HCT116 (cell line): ENCODE results near the gene DHRS7C. TPM values are rescaled to one million over a fixed set of nuclear protein-coding genes. Genes with fewer than 3 reads are reported as not detected.

Experiments
- ATAC-seq: fragments of 200-7000 bp; cut with Tn5 transposase; 2 replicates; pipeline ENCODE4 v1.9.1; 2020; ENCODE audit warnings: mild to moderate bottlenecking, moderate library complexity
- BruUV-seq: library from RNA; stranded (reverse); fragments of 400-500 nt; replicated peaks from 2 replicates; lab custom pipeline; 2021; lab: Mats Ljungman, UMichigan
- CTCF ChIA-PET: fragments of 300-600 bp; sonication (Branson Sonifier 250); formaldehyde crosslinking; loops from one replicate; lab custom pipeline; 2021; ENCODE audit warnings: antibody characterized with exemption; lab: Charles Lee
- POLR2A ChIA-PET: fragments of 300-600, 350-600 bp; sonication (Branson Sonifier 250); formaldehyde crosslinking; loops from one replicate; lab custom pipeline; 2021; ENCODE audit warnings: antibody characterized with exemption; lab: Charles Lee
- RAD21 ChIA-PET, 2 experiments: fragments of 300-600 bp; sonication (Branson Sonifier 250); formaldehyde crosslinking; loops; one replicate each; lab custom pipeline; 2023; ENCODE audit warnings: low total read pairs in 2 of 2; ENCODE audit not compliant: uncharacterized antibody in 2 of 2, unreplicated experiment in 2 of 2, low non-redundant PET in 1 of 2; lab: Charles Lee
- DNase-seq: peaks from one replicate; pipeline ENCODE4 v3.0.0-alpha.2; 2010; ENCODE audit warnings: low read depth, low spot score
- H2AFZ ChIP-seq: fragments of 200-600 bp; shearing (Covaris generic), sonication (generic); 2 replicates; pipeline ENCODE4 v1.6.1; 2017; ENCODE audit warnings: low read depth, mixed run types, mixed read lengths, antibody characterized with exemption, low read length; ENCODE audit not compliant: poor library complexity, severe bottlenecking
- H3K27ac ChIP-seq: 2 replicates; pipeline ENCODE4 v1.5.1; 2012; ENCODE audit warnings: low read depth, low read length
- H3K27me3 ChIP-seq: fragments of 200-600 bp; sonication (generic); 2 replicates; pipeline ENCODE4 v1.6.1; 2016; ENCODE audit warnings: mixed run types, low read length, mixed read lengths; ENCODE audit not compliant: insufficient read depth
- H3K36me3 ChIP-seq, 2 experiments: fragments of 200-500 bp in 1 of 2; fragments of 200-600 bp in 1 of 2; sonication (Bioruptor generic) in 1 of 2; sonication (generic) in 1 of 2; 2 replicates each; pipeline versions ENCODE4 v1.5.1 to v1.6.1; 2014 to 2016; ENCODE audit warnings: low read length in 2 of 2, inconsistent platforms in 1 of 2, mixed read lengths in 1 of 2, mixed run types in 1 of 2; ENCODE audit not compliant: insufficient read depth in 2 of 2, control insufficient read depth in 1 of 2
- H3K4me1 ChIP-seq, 2 experiments: fragments of 200-600 bp in 1 of 2; sonication (generic) in 1 of 2; 2 replicates each; pipeline versions ENCODE4 v1.5.1 to v1.6.1; 2012 to 2017; ENCODE audit warnings: low read length in 2 of 2, inconsistent platforms in 1 of 2, mild to moderate bottlenecking in 1 of 2, mixed read lengths in 1 of 2, mixed run types in 1 of 2, moderate library complexity in 1 of 2; ENCODE audit not compliant: insufficient read depth in 2 of 2, control insufficient read depth in 1 of 2
- H3K4me2 ChIP-seq: fragments of 200-600 bp; sonication (generic); 2 replicates; pipeline ENCODE4 v1.6.1; 2017; ENCODE audit warnings: mixed run types, low read length, mixed read lengths
- H3K4me3 ChIP-seq, 2 experiments: fragments of 200-600 bp in 1 of 2; sonication (generic) in 1 of 2; replicated peaks in 1 of 2; 2 replicates each; pipeline ENCODE4 v1.5.1; 2011 to 2016; ENCODE audit warnings: low read length in 2 of 2, control low read depth in 1 of 2, low read depth in 1 of 2, mild to moderate bottlenecking in 1 of 2, mixed read lengths in 1 of 2, mixed run types in 1 of 2
- H3K79me2 ChIP-seq: fragments of 200-600 bp; sonication (generic); 2 replicates; pipeline ENCODE4 v1.6.1; 2017; ENCODE audit warnings: mild to moderate bottlenecking, mixed run types, low read length, moderate library complexity, mixed read lengths; ENCODE audit not compliant: insufficient read depth
- H3K9ac ChIP-seq: fragments of 200-600 bp; sonication (generic); 2 replicates; pipeline ENCODE4 v1.6.1; 2016; ENCODE audit warnings: low read length, mixed read lengths
- H3K9me2 ChIP-seq: fragments of 200-600 bp; sonication (generic), shearing (Covaris generic); 2 replicates; pipeline ENCODE4 v1.6.1; 2017; ENCODE audit warnings: mixed run types, mild to moderate bottlenecking, moderate library complexity; ENCODE audit not compliant: insufficient read depth
- H3K9me3 ChIP-seq, 2 experiments: fragments of 200-500 bp in 1 of 2; fragments of 200-600 bp in 1 of 2; sonication (Bioruptor generic) in 1 of 2; sonication (generic) in 1 of 2; 2 replicates each; pipeline ENCODE4 v1.6.1; 2014 to 2017; ENCODE audit warnings: low read length in 2 of 2, mixed read lengths in 2 of 2, inconsistent platforms in 1 of 2, low read depth in 1 of 2, mild to moderate bottlenecking in 1 of 2, mixed run types in 1 of 2, moderate library complexity in 1 of 2; ENCODE audit not compliant: control insufficient read depth in 1 of 2, insufficient read depth in 1 of 2
- H4K20me1 ChIP-seq: fragments of 200-600 bp; sonication (generic), shearing (Covaris generic); 2 replicates; pipeline ENCODE4 v1.6.1; 2017; ENCODE audit warnings: mixed run types, mild to moderate bottlenecking, moderate library complexity; ENCODE audit not compliant: insufficient read depth
- EZH2phosphoT487 ChIP-seq: fragments of 200-600 bp; IDR thresholded peaks from 2 replicates; pipeline ENCODE4 v1.6.1; 2018; ENCODE audit warnings: antibody characterized with exemption, borderline replicate concordance
- JUND ChIP-seq: IDR thresholded peaks from 2 replicates; pipeline ENCODE4 v1.6.1; 2012
- MAX ChIP-seq: IDR thresholded peaks from 2 replicates; pipeline ENCODE4 v1.6.1; 2012
- POLR2AphosphoS5 ChIP-seq: IDR thresholded peaks from 2 replicates; pipeline ENCODE4 v1.6.1; 2011; ENCODE audit warnings: mild to moderate bottlenecking, low read depth, low read length, moderate library complexity
- RAD21 ChIP-seq: IDR thresholded peaks from 2 replicates; pipeline ENCODE4 v1.6.1; 2012; ENCODE audit warnings: low read depth, mild to moderate bottlenecking
- SIN3A ChIP-seq: IDR thresholded peaks from 2 replicates; pipeline ENCODE4 v1.6.1; 2012; ENCODE audit warnings: low read depth
- TCF7L2 ChIP-seq: IDR thresholded peaks from 2 replicates; pipeline ENCODE4 v1.7.0; 2011; ENCODE audit warnings: borderline replicate concordance, inconsistent platforms; ENCODE audit not compliant: insufficient read depth, insufficient read length; ENCODE audit errors: extremely low read depth
- YY1 ChIP-seq: IDR thresholded peaks from 2 replicates; pipeline ENCODE4 v1.6.1; 2011; ENCODE audit warnings: low read length, low read depth, moderate library complexity, mild to moderate bottlenecking; ENCODE audit not compliant: insufficient replicate concordance; ENCODE audit errors: extremely low read depth
- intact Hi-C: fragments of 100-400 bp; cut with micrococcal nuclease; formaldehyde crosslinking; loops from 2 replicates; pipeline ENCODE4 v1.10.0; 2022
- total RNA-seq: library from RNA; stranded (reverse); gene quantifications from one replicate; pipeline ENCODE4 v1.2.1, GENCODE V29; 2021; ENCODE audit not compliant: unreplicated experiment
- TF ChIP-seq, protein P1 (sequence below): IDR thresholded peaks from 2 replicates; pipeline ENCODE4 v1.6.1; 2011; ENCODE audit warnings: mild to moderate bottlenecking, low read length, moderate library complexity; ENCODE audit not compliant: insufficient replicate concordance; ENCODE audit errors: extremely low read depth
- TF ChIP-seq, protein P2 (sequence below): IDR thresholded peaks from 2 replicates; pipeline ENCODE4 v1.6.1; 2012

DHRS7C gene
- total RNA-seq, 1 experiment from 2014 or later = not detected

- TF ChIP-seq YY1 (no peak), EZH2phosphoT487 (no peak), TCF7L2 (no peak), POLR2AphosphoS5 (no peak), SIN3A (no peak), MAX (no peak), JUND (no peak), RAD21 (no peak)
- TF ChIP-seq, protein P1, sequence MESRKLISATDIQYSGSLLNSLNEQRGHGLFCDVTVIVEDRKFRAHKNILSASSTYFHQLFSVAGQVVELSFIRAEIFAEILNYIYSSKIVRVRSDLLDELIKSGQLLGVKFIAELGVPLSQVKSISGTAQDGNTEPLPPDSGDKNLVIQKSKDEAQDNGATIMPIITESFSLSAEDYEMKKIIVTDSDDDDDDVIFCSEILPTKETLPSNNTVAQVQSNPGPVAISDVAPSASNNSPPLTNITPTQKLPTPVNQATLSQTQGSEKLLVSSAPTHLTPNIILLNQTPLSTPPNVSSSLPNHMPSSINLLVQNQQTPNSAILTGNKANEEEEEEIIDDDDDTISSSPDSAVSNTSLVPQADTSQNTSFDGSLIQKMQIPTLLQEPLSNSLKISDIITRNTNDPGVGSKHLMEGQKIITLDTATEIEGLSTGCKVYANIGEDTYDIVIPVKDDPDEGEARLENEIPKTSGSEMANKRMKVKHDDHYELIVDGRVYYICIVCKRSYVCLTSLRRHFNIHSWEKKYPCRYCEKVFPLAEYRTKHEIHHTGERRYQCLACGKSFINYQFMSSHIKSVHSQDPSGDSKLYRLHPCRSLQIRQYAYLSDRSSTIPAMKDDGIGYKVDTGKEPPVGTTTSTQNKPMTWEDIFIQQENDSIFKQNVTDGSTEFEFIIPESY = no peak
- TF ChIP-seq, protein P2, sequence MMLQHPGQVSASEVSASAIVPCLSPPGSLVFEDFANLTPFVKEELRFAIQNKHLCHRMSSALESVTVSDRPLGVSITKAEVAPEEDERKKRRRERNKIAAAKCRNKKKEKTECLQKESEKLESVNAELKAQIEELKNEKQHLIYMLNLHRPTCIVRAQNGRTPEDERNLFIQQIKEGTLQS = no peak
Observed at GRCh38 chr17:9728564-9728963, 62.8 kb downstream of the DHRS7C start (continued).

DNA sequence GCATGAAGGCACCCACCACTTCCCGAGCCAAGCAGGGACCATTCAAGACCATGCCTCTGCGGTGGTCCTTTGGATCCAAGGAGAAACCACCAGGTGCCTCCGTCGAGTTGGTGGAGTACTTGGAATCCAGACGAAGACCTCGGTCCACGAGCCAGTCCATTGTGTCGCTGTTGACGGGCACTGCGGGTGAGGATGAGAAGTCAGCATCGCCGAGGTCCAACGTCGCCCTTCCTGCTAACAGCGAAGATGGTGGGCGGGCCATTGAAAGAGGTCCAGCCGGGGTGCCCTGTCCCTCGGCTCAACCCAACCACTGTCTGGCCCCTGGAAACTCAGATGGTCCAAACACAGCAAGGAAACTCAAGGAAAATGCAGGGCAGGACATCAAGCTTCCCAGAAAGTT, 63.4 kb downstream of the DHRS7C start:
- Histone ChIP-seq H3K4me2 (no peak overlapping the region), H3K9me2 (no peaks in the 10 kb centered on the region), H3K4me3 (no peak overlapping the region), H4K20me1 (no peaks in the 10 kb centered on the region), H3K9me3 (no peaks in the 10 kb centered on the region)
- TF ChIP-seq YY1 = no peak
- TF ChIP-seq, all 23 proteins: peak for 0
- Histone ChIP-seq H2AFZ (no peak overlapping the region), H3K9ac (no peak overlapping the region), H3K4me1 (peaks cover 3 to 9% of the 10 kb centered on the region in 2 experiments; a peak in 2 of 4 replicates), H3K36me3 (no peaks in the 10 kb centered on the region; a peak in 1 of 4 replicates), H3K27me3 (no peaks in the 10 kb centered on the region), H3K79me2 (no peaks in the 10 kb centered on the region), H3K27ac (no peak overlapping the region)
- BruUV-seq = no TSS peak
- DNase-seq = no peak
- CTCF ChIA-PET = interaction anchor here (1.0 to 1.8 kb wide), 4 partner anchors 10 to 163 kb away, joined by 3 to 10 read pairs (median 4); no protein-coding TSS in a partner anchor
- POLR2A ChIA-PET = no interaction called here
- intact Hi-C loops = no loop called here
- ATAC-seq = no peak
- RAD21 ChIA-PET = no interaction called here
